ENCODE data around the gene UPK3B.
"Not testable (repeated sequence)": the region's sequence is repeated elsewhere in the genome, so short reads cannot be mapped to it uniquely, and the experiment has no call there.

DNA sequence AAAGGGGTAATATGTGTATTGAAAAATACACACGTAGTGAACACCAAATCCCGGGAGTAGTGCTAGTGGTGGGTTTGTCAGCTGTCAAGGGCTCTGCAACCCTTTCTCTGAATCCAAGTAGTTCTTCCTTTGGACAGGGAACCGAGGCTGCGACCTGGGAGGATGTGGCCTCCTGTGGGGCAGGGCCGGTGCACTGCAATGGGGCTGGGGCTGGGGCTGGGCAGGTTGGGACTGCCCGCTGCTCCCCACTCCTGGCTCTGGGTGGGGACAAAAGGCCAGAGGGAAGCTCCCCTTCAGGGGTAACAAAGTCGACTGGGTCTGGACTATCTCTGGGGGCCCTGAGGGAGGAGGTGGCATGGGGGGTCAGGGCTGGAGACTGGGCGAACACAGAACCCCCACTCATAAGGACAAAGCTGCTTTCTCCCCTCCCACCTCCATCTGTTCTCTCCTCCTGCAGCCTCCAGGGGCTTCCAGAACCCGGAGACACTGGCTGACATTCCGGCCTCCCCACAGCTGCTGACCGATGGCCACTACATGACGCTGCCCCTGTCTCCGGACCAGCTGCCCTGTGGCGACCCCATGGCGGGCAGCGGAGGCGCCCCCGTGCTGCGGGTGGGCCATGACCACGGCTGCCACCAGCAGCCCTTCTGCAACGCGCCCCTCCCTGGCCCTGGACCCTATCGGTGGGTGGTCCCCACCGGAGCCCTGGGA is 1.0 kb downstream of the UPK3B start:
- not testable (repeated sequence) for TF ChIP-seq POLR2A, POLR2AphosphoS5 (IDR thresholded peaks at IDR 0.05)
- TF ChIP-seq, protein P1, sequence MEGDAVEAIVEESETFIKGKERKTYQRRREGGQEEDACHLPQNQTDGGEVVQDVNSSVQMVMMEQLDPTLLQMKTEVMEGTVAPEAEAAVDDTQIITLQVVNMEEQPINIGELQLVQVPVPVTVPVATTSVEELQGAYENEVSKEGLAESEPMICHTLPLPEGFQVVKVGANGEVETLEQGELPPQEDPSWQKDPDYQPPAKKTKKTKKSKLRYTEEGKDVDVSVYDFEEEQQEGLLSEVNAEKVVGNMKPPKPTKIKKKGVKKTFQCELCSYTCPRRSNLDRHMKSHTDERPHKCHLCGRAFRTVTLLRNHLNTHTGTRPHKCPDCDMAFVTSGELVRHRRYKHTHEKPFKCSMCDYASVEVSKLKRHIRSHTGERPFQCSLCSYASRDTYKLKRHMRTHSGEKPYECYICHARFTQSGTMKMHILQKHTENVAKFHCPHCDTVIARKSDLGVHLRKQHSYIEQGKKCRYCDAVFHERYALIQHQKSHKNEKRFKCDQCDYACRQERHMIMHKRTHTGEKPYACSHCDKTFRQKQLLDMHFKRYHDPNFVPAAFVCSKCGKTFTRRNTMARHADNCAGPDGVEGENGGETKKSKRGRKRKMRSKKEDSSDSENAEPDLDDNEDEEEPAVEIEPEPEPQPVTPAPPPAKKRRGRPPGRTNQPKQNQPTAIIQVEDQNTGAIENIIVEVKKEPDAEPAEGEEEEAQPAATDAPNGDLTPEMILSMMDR (IDR thresholded peaks at IDR 0.05): not testable (repeated sequence)
